ENCODE results near the gene DNAJB1.

DNA sequence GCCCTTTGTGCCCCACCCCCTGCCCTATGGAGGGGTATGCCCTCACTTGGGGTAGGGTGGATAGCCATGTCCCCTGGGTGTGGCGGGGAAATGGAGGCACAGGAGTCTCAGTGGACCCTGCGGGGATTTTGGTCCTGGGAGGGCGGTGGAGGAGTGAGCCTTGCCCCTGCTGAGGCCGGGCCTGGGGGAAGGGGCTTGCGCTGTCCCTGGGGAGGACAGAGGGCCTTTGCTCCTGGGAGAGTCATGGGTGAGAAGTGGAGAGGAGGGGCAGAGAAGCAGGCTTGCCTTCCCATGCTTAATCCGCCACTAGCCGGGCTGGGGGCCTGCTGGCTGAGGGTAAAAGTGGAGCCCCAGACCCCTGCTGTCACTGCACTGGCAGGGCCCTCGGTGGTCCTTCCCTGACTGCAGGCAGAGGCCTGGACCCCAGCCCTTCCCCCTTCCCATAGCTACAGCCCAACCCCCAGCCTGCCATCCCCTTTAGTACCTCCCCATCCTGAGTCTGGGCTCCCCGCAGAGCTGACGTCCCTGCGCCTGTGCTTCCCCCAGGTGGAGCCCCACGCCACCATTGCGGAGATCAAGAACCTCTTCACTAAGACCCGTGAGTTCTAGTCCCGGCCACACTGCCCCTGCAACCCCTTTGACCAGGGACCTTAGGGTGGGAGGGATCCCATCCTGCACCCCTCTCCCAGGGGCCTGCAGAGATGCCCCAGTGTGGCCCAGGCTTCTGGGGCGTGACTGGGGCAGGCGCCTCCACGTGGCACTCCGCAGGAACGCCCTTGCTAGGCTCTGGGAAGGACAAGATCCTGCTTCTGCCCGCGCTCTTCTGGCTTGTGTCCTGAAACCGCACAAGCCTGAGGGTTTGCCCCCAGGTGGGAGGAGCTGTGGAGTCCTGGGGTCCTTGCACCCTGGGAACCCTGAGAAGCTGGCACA, 44.7 kb upstream of the DNAJB1 start:
- TF ChIP-seq POLR2A (IDR thresholded peaks at IDR 0.05; ENCODE audit: low read depth, low read length) (no peak), POLR2AphosphoS5 (IDR thresholded peaks at IDR 0.05; ENCODE audit: low read depth, low read length) (no peak), SPI1 (IDR thresholded peaks at IDR 0.05; ENCODE audit: low read depth, low read length) (no peak), PAX5 (IDR thresholded peaks at IDR 0.05; ENCODE audit: insufficient read depth, low read length, severe bottlenecking) (no peak), TAF1 (IDR thresholded peaks at IDR 0.05; ENCODE audit: low read depth, low read length) (no peak), POU2F2 (IDR thresholded peaks at IDR 0.05; ENCODE audit: low read depth, low read length) (no peak)

All from GM12891 (cell line).